ENCODE measurements around the gene KCNJ12.
"Not testable (repeated sequence)": the region's sequence is repeated elsewhere in the genome, so short reads cannot be mapped to it uniquely, and the experiment has no call there.

The KCNJ12 gene

GRCh38 chr17:21345236-21345635 lies 30.9 kb upstream of the KCNJ12 start:
- POLR2A ChIA-PET, result no interaction called here
- H3K27ac ChIP-seq (ENCODE audit: insufficient read depth in 1 of 2, low read depth in 1 of 2, low read length in 2 of 2, poor library complexity in 1 of 2, severe bottlenecking in 2 of 2), result no peak overlapping the region
- no peak for DNase-seq
- 95% methylated on average over 4 of the region's 10 CpGs for WGBS (ENCODE audit: insufficient coverage)
- CTCF ChIA-PET, result no interaction called here
- H3K9me3 ChIP-seq (ENCODE audit: control extremely low read depth in 1 of 5, control insufficient read depth in 4 of 5, insufficient read depth in 2 of 5, low read depth in 1 of 5, low read length in 4 of 5), result no peaks in the 10 kb centered on the region
- no peaks in the 10 kb centered on the region for H3K36me3 ChIP-seq (ENCODE audit: control insufficient read depth in 4 of 4, insufficient read depth in 4 of 4, low read length in 3 of 4)
- H3K27me3 ChIP-seq (replicated peaks in 2 of 5; ENCODE audit: control insufficient read depth in 4 of 5, insufficient read depth in 5 of 5, low read length in 4 of 5), result no peaks in the 10 kb centered on the region
- peaks cover 0 to 5% (median 1%) of the 10 kb centered on the region in 4 experiments for H3K4me1 ChIP-seq (ENCODE audit: control extremely low read depth in 1 of 4, control insufficient read depth in 4 of 4, insufficient read depth in 4 of 4, low read length in 3 of 4)
- H3K4me3 ChIP-seq (ENCODE audit: control insufficient read depth in 1 of 7, extremely low read depth in 1 of 7, insufficient read depth in 4 of 7, low read depth in 2 of 7, low read length in 6 of 7), result no peak overlapping the region

- H3K27me3 ChIP-seq (replicated peaks in 2 of 5; ENCODE audit: control insufficient read depth in 4 of 5, insufficient read depth in 5 of 5, low read length in 4 of 5); POLR2A ChIA-PET; H3K9me3 ChIP-seq (ENCODE audit: control extremely low read depth in 1 of 5, control insufficient read depth in 4 of 5, insufficient read depth in 2 of 5, low read depth in 1 of 5, low read length in 4 of 5); H3K36me3 ChIP-seq (ENCODE audit: control insufficient read depth in 4 of 4, insufficient read depth in 4 of 4, low read length in 3 of 4); DNase-seq; H3K4me3 ChIP-seq (ENCODE audit: control insufficient read depth in 1 of 7, extremely low read depth in 1 of 7, insufficient read depth in 4 of 7, low read depth in 2 of 7, low read length in 6 of 7); CTCF ChIA-PET; H3K27ac ChIP-seq (ENCODE audit: insufficient read depth in 1 of 2, low read depth in 1 of 2, low read length in 2 of 2, poor library complexity in 1 of 2, severe bottlenecking in 2 of 2); H3K4me1 ChIP-seq (ENCODE audit: control extremely low read depth in 1 of 4, control insufficient read depth in 4 of 4, insufficient read depth in 4 of 4, low read length in 3 of 4): not testable (repeated sequence)
- no CpG with 5 or more reads among the region's 2 CpGs for WGBS (ENCODE audit: insufficient coverage)
Observed at GRCh38 chr17:21346107-21346506, 30.1 kb upstream of the KCNJ12 start.

DNA sequence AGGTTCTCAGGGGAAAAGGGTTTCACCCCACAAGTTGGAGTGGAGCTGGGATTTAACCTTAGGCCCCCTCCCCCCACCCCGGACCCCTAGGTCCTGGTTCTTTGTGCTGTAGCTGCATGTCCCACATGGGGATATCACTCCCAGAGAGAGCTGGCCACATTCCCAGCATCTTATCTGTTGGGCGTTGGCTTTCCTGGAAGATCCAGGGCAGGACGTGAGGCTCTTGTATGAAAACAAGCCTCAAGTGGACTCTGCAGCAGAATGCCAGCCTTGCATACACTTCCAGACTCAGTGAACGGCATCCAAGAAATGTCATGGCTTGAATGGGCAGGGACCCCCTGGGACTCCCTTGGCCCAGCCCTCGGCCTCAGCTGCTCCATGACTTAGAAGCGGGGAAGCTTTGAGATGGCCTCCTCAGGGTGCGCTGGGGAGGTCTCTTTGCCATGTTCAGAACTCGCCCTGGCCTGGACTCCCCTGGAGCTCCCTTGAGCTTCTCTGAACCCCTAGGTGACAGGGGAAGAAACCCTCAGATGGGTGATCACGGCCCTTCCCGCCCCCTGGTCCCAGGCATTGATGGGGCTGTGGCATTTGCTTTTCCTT lies 29.4 kb upstream of the KCNJ12 start:
- DNase-seq; POLR2A ChIA-PET; H3K4me3 ChIP-seq (ENCODE audit: control insufficient read depth in 1 of 7, extremely low read depth in 1 of 7, insufficient read depth in 4 of 7, low read depth in 2 of 7, low read length in 6 of 7); H3K27ac ChIP-seq (ENCODE audit: insufficient read depth in 1 of 2, low read depth in 1 of 2, low read length in 2 of 2, poor library complexity in 1 of 2, severe bottlenecking in 2 of 2); CTCF ChIA-PET; H3K27me3 ChIP-seq (replicated peaks in 2 of 5; ENCODE audit: control insufficient read depth in 4 of 5, insufficient read depth in 5 of 5, low read length in 4 of 5); H3K9me3 ChIP-seq (ENCODE audit: control extremely low read depth in 1 of 5, control insufficient read depth in 4 of 5, insufficient read depth in 2 of 5, low read depth in 1 of 5, low read length in 4 of 5); H3K4me1 ChIP-seq (ENCODE audit: control extremely low read depth in 1 of 4, control insufficient read depth in 4 of 4, insufficient read depth in 4 of 4, low read length in 3 of 4); H3K36me3 ChIP-seq (ENCODE audit: control insufficient read depth in 4 of 4, insufficient read depth in 4 of 4, low read length in 3 of 4): not testable (repeated sequence)
- 90% methylated on average over 4 of the region's 10 CpGs for WGBS (ENCODE audit: insufficient coverage)

DNA sequence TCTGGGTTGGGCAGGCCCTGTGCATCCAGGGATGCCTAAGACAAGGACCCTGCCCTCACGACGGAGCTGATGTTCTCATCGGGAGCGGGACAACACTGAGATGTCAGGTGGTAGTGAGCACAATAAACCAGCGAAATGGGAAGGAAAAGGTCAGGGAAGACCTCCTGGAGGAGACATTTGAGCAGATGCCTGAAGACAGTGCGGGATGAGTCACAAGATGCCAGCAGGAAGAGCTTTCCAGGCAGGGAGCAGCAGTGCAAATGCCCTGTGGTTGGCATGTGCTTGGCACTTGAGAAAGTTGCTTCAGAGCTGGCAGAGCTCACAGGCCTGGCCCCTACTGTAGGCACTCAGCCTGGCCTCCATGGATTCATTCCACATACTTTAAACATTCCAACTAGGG lies 28.5 kb upstream of the KCNJ12 start:
- DNase-seq; H3K4me3 ChIP-seq (ENCODE audit: control insufficient read depth in 1 of 7, extremely low read depth in 1 of 7, insufficient read depth in 4 of 7, low read depth in 2 of 7, low read length in 6 of 7); CTCF ChIA-PET; H3K9me3 ChIP-seq (ENCODE audit: control extremely low read depth in 1 of 5, control insufficient read depth in 4 of 5, insufficient read depth in 2 of 5, low read depth in 1 of 5, low read length in 4 of 5); H3K27ac ChIP-seq (ENCODE audit: insufficient read depth in 1 of 2, low read depth in 1 of 2, low read length in 2 of 2, poor library complexity in 1 of 2, severe bottlenecking in 2 of 2); POLR2A ChIA-PET; H3K27me3 ChIP-seq (replicated peaks in 2 of 5; ENCODE audit: control insufficient read depth in 4 of 5, insufficient read depth in 5 of 5, low read length in 4 of 5); H3K36me3 ChIP-seq (ENCODE audit: control insufficient read depth in 4 of 4, insufficient read depth in 4 of 4, low read length in 3 of 4): not testable (repeated sequence)
- H3K4me1 ChIP-seq (ENCODE audit: control extremely low read depth in 1 of 4, control insufficient read depth in 4 of 4, insufficient read depth in 4 of 4, low read length in 3 of 4), result peaks cover 0 to 19% (median 8%) of the 10 kb centered on the region in 4 experiments
- WGBS (ENCODE audit: insufficient coverage), result no CpG with 5 or more reads among the region's 6 CpGs

DNA sequence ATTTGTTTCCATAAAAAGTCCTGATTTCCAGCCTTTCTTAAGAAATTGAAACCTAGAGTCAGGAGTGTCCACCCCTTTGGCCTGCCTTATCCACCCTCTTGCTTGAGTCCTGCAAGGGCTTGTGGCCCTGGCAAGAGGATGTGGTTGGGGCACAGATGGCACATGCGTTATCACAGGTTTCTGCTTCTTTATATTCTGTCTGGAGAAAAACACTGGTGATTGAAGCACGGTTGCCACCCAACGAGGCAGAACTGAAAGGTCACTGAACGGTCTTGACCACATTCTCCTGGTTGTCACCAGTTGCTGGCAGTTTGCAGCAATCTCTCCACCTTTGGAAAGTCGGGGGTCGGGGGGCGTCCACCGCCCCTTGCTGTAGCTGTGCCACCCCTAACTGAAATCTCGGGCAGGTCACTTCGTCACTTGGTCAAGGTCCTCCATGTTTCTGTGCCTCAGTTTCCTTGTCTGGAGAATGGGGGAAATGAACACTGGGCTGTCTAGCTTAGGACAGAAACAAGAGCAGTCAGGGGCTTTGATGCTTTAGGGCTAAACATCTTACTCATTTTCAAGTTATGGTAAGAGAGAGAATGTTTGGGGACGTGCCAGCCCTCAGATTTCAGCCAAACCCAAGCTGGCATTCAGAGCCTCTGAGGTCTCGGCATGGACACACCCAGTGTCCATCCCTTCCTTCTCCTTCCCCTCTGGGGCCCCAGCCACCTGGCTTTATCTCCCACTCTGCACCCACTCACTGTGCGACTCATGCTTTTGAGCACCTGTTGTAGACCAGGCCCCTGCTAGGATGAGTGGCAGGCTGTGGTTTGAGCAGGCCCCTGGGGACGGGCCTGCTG lies 27.9 kb upstream of the KCNJ12 start:
- H3K36me3 ChIP-seq (ENCODE audit: control insufficient read depth in 4 of 4, insufficient read depth in 4 of 4, low read length in 3 of 4); POLR2A ChIA-PET; CTCF ChIA-PET; H3K9me3 ChIP-seq (ENCODE audit: control extremely low read depth in 1 of 5, control insufficient read depth in 4 of 5, insufficient read depth in 2 of 5, low read depth in 1 of 5, low read length in 4 of 5); H3K27ac ChIP-seq (ENCODE audit: insufficient read depth in 1 of 2, low read depth in 1 of 2, low read length in 2 of 2, poor library complexity in 1 of 2, severe bottlenecking in 2 of 2); H3K27me3 ChIP-seq (replicated peaks in 2 of 5; ENCODE audit: control insufficient read depth in 4 of 5, insufficient read depth in 5 of 5, low read length in 4 of 5); H3K4me3 ChIP-seq (ENCODE audit: control insufficient read depth in 1 of 7, extremely low read depth in 1 of 7, insufficient read depth in 4 of 7, low read depth in 2 of 7, low read length in 6 of 7): not testable (repeated sequence)
- peaks cover 0 to 25% (median 11%) of the 10 kb centered on the region in 4 experiments for H3K4me1 ChIP-seq (ENCODE audit: control extremely low read depth in 1 of 4, control insufficient read depth in 4 of 4, insufficient read depth in 4 of 4, low read length in 3 of 4)
- DNase-seq, result peak in 2 of 3 donors; percentile 22 to 57
- WGBS (ENCODE audit: insufficient coverage), result no CpG with 5 or more reads among the region's 14 CpGs

DNA sequence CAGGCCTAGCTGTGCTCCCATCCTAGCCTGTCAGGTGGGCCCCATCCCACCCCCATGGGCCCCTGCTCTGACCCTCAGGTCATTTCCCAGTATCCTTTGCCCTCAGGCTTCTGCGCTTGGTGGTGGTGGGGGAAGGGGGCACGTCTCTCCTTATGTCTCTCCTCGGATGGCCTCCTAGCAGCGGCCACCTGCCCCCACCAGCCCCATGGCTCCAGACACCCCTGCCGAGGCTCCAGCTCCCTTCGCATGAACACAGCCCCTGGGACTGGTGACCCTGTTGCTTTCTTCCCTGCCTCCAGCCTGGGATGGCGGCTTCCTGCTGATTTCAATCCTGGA lies 27.3 kb upstream of the KCNJ12 start:
- H3K27ac ChIP-seq (ENCODE audit: insufficient read depth in 1 of 2, low read depth in 1 of 2, low read length in 2 of 2, poor library complexity in 1 of 2, severe bottlenecking in 2 of 2); H3K36me3 ChIP-seq (ENCODE audit: control insufficient read depth in 4 of 4, insufficient read depth in 4 of 4, low read length in 3 of 4); CTCF ChIA-PET; H3K4me3 ChIP-seq (ENCODE audit: control insufficient read depth in 1 of 7, extremely low read depth in 1 of 7, insufficient read depth in 4 of 7, low read depth in 2 of 7, low read length in 6 of 7); DNase-seq; POLR2A ChIA-PET; H3K27me3 ChIP-seq (replicated peaks in 2 of 5; ENCODE audit: control insufficient read depth in 4 of 5, insufficient read depth in 5 of 5, low read length in 4 of 5); H3K9me3 ChIP-seq (ENCODE audit: control extremely low read depth in 1 of 5, control insufficient read depth in 4 of 5, insufficient read depth in 2 of 5, low read depth in 1 of 5, low read length in 4 of 5): not testable (repeated sequence)
- peaks cover 0 to 31% (median 14%) of the 10 kb centered on the region in 4 experiments for H3K4me1 ChIP-seq (ENCODE audit: control extremely low read depth in 1 of 4, control insufficient read depth in 4 of 4, insufficient read depth in 4 of 4, low read length in 3 of 4)
- no CpG with 5 or more reads among the region's 7 CpGs for WGBS (ENCODE audit: insufficient coverage)

- H3K36me3 ChIP-seq (ENCODE audit: control insufficient read depth in 4 of 4, insufficient read depth in 4 of 4, low read length in 3 of 4), result not testable (repeated sequence)
Observed at GRCh38 chr17:21349358-21350050, 26.7 kb upstream of the KCNJ12 start.

More at GRCh38 chr17:21349358-21350050, 26.7 kb upstream of the KCNJ12 start:
- DNase-seq; H3K9me3 ChIP-seq (ENCODE audit: control extremely low read depth in 1 of 5, control insufficient read depth in 4 of 5, insufficient read depth in 2 of 5, low read depth in 1 of 5, low read length in 4 of 5); H3K27ac ChIP-seq (ENCODE audit: insufficient read depth in 1 of 2, low read depth in 1 of 2, low read length in 2 of 2, poor library complexity in 1 of 2, severe bottlenecking in 2 of 2); POLR2A ChIA-PET; H3K4me3 ChIP-seq (ENCODE audit: control insufficient read depth in 1 of 7, extremely low read depth in 1 of 7, insufficient read depth in 4 of 7, low read depth in 2 of 7, low read length in 6 of 7); CTCF ChIA-PET; H3K27me3 ChIP-seq (replicated peaks in 2 of 5; ENCODE audit: control insufficient read depth in 4 of 5, insufficient read depth in 5 of 5, low read length in 4 of 5): not testable (repeated sequence)
- peaks cover 0 to 37% (median 17%) of the 10 kb centered on the region in 4 experiments for H3K4me1 ChIP-seq (ENCODE audit: control extremely low read depth in 1 of 4, control insufficient read depth in 4 of 4, insufficient read depth in 4 of 4, low read length in 3 of 4)
- whole genome bisulfite sequencing (ENCODE audit: insufficient coverage), result 85% methylated on average over 3 of the region's 6 CpGs

All from common myeloid progenitor, CD34-positive (primary cell).